ELF-1 (cell line): ENCODE measurements around the gene TJP3.

ENCODE experiments used
- DNase-seq: peaks from one replicate; pipeline ENCODE4 v3.0.0-alpha.2; 2016; ENCODE audit warnings: low read depth, low spot score

The TJP3 gene

DNA sequence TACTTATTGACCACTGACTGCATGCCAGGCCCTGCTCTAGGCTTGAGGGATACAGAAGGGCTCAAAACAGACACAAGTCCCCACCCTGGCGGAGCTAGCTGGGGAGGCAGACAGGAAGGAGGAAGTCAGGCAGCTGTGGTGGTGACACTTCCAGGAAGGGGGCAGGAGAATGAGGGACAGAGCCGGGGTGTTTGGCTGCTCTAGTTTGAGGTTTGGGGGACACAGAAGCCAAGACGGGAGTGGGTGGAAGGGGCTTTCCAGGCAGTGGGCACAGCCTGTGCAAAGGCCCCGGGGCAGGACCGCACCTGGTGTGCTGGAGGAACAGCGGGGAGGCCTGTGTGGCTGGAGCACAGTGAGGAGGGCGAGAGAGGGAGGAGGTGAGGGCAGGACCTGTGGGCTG lies 58.3 kb downstream of the TJP3 start:
- no peak for DNase-seq

- no peak for DNase-seq
Measured at GRCh38 chr19:3767050-3767449, 58.9 kb downstream of the TJP3 start.

GRCh38 chr19:3768015-3768747 lies 60.0 kb downstream of the TJP3 start:
- DNase-seq = no peak

GRCh38 chr19:3768748-3769099 lies 60.5 kb downstream of the TJP3 start:
- no peak for DNase-seq

- peak; percentile 25 for DNase-seq
Measured at GRCh38 chr19:3769494-3769893, 61.3 kb downstream of the TJP3 start.

DNA sequence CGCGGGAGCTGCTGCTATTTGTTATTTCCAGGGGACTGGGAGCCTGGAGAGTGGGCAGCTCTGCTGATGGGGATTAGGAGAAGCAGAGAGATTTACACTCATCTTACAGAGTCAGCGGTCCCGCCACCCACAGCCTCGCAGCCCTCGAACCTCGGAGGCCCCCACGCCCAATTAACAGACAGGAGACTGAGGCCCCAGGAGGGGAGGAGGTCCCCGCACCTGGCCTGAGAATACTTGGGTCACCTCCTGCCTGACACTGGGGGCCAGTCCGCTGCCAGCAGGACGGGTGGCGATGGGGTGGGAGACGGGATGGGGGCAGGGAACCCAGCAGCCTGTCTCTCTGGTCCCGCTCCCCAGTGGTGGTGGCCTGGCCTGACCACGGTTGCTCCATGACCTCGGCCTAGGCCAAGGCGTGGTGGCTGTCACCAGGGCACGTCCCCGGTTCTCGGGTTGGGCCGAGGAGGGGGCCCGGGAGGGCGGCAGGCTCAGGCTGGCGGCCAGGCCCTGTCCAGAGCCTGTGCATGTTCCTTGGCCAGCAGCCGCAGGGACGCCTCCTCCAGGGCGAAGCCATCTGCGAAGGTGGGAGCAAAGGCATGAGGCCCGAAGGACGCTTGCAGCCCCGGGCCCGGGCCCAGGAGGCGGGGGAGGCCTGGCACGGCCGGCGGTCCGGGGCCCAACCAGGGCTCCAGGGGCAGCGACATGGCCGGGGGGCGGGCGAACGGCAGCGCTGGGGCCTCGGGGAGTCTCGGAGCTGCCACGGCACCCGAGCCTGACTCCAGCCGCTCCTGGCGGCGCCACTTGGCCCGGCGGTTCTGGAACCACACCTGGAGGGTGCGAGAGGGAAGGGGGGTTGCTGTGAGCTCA lies 62.2 kb downstream of the TJP3 start:
- no peak for DNase-seq

- DNase-seq = no peak
Measured at GRCh38 chr19:3771000-3771905, 63.1 kb downstream of the TJP3 start.

- DNase-seq = no peak
Measured at GRCh38 chr19:3771906-3772455, 63.8 kb downstream of the TJP3 start, which contains the start of gene RAX2. RAX2 (minus strand) TSS chr19:3772228; CDS start chr19:3771742, 486 bp downstream.

GRCh38 chr19:3773814-3774515 lies 65.8 kb downstream of the TJP3 start:
- DNase-seq = no peak

DNA sequence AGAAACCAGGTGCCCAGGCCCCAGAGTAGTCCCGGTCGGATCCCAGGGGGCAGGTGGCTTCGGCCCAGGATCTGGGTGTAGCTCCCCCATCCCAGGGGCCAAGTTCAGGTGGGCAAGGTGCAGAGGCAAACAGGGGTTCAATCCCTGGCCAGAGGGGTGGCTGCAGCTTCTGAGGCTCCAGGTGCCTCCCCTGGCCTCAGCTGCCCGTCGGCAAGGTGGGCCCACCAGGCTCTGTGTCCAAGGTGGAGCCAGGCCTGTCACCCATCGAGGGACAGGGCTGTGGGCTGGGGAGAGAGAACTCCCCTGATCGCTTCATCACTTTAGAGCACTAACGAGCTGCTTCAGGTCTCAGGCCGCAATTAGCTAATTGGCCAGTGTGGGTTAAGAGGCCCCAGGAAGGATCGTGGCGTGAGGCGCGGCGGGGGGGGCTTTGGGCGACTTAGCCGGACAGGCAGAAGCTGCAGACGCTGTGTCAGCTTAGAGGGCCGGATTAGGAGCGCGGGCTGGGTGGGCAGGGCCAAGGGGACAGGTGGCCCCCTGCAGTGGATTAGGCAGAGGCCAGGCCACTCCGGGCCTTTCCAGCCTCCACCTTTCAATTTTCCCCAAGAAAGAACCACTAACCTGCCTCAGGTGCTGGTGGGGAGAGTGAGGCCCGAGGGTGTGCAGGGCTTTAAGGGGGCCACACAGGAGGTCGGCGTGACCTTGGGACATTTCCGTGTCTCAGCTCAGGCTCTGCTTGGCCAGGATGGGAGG lies 66.6 kb downstream of the TJP3 start:
- no peak for DNase-seq

DNA sequence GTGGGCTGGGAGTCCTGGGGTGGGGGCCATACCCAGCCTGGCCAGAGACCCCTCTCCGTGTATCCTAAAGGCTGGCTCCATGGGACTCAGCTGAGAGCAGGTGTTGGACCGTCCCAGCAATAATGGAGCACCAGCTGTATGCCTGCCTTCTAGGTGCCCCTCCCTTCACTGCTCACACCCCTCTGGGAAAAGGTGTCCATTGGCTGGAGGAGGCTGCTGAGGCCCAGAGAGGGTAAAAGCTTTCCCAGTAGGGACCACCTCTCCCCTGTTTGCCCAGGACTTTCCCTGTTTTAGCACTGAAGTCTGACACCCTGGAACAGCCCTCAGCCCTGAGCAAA lies 67.2 kb downstream of the TJP3 start:
- DNase-seq = no peak

GRCh38 chr19:3775831-3776230 lies 67.6 kb downstream of the TJP3 start:
- DNase-seq = no peak

- no peak for DNase-seq
Measured at GRCh38 chr19:3776479-3777040, 68.4 kb downstream of the TJP3 start.

- DNase-seq = no peak
Measured at GRCh38 chr19:3778104-3778867, 70.1 kb downstream of the TJP3 start.

GRCh38 chr19:3778899-3779723 lies 70.9 kb downstream of the TJP3 start:
- no peak for DNase-seq

GRCh38 chr19:3780786-3781304 lies 72.7 kb downstream of the TJP3 start:
- no peak for DNase-seq

GRCh38 chr19:3781603-3782002 lies 73.4 kb downstream of the TJP3 start:
- DNase-seq = no peak

- no peak for DNase-seq
Measured at GRCh38 chr19:3782330-3782729, 74.1 kb downstream of the TJP3 start.
